HG03558 (cell line): Measurements from ENCODE around the gene SCN1B.
"Not testable (repeated sequence)": the region's sequence is repeated elsewhere in the genome, so short reads cannot be mapped to it uniquely, and the experiment has no call there.

Experiments used
- ATAC-seq: cut with Tn5 transposase; IDR thresholded peaks from one replicate; pipeline ENCODE4 v1.9.1; 2021; ENCODE audit warnings: moderate number of reproducible peaks; ENCODE audit not compliant: unreplicated experiment; ENCODE audit errors: extremely low read depth

SCN1B gene

GRCh38 chr19:35015270-35015953 lies 14.9 kb upstream of the SCN1B start:
- ATAC-seq = no peak

- ATAC-seq = no peak
Observed at GRCh38 chr19:35015954-35016351, 14.3 kb upstream of the SCN1B start.

- ATAC-seq = no peak
Observed at GRCh38 chr19:35017507-35017906, 12.8 kb upstream of the SCN1B start.

DNA sequence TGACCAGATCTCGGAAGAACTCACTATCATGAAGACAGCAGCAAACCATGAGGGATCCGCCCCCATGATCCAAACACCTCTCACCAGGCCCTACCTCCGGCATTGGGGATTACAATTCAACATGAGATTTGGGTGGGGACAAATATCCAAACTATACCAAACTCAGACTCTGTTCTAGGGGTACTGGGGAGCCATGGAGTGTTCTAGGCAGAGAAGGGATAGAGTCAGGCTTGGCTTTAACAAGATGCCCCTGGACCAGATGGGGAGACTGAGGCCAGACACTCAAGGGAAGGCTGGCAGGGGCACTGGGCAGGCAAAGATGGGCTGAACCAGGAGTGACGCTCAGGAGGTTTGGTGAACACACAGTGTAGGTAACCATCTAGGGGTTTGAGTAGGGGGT lies 11.9 kb upstream of the SCN1B start:
- ATAC-seq = no peak

GRCh38 chr19:35019144-35019543 lies 11.1 kb upstream of the SCN1B start:
- no peak for ATAC-seq

DNA sequence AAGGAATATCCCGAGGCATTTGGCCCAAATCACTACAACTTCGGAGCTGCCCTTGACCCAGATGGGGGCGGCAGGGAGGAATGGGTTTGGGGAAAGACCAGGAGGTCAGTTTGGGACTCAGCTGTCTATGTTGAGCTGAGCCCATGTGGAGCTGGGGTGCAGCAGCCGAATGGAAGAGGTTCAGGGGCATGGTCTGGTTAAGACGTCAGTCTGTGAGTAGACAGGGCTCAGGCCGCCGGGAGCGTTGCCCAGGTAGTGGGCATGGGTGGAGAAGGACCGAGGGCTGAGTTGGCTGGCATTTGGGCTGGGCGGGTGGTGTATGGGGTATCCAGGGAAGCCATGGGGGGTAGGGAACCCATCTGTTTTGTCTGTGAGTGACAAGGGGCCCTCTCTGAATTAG lies 9.3 kb upstream of the SCN1B start:
- no peak for ATAC-seq

DNA sequence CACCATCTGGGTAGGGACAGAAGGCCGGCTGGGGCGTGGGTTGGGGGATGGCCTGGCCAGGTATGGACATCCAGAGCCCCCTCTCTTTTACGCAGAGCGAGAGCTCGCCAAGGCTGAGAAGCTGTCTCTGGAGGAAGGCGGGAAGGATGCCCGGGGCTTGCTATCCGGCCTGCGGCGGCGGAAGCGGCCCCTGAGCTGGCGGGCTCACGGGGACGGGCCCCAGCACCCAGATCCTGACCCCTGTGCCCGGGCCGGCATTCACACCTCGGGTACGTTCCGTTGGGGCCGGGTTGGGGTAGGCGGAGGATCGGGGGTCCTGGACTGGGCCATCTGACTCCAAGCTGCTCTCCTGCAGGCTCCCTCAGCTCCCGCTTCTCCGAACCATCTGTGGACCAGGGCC lies 8.7 kb upstream of the SCN1B start:
- no peak for ATAC-seq

DNA sequence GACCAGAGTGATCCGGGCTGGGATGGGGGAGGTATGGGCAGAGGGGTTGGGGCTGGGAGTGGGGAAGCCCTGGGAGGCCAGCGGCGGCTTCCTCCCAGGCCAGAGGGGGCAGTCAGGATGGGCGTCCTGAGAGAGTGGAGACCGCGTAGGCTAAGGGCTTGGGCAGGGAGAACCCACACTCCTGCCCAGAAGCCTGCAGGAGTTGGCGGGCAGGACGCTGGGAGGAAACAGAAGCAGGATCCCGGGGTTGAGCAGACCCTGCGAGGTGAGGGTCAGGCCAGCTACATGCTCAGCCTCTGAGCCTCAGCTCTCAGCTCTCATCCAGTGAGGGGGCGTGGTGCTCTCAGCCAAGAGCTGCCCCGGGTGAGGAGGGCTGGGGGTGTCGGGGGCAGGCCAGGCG lies 7.8 kb upstream of the SCN1B start:
- no peak for ATAC-seq

DNA sequence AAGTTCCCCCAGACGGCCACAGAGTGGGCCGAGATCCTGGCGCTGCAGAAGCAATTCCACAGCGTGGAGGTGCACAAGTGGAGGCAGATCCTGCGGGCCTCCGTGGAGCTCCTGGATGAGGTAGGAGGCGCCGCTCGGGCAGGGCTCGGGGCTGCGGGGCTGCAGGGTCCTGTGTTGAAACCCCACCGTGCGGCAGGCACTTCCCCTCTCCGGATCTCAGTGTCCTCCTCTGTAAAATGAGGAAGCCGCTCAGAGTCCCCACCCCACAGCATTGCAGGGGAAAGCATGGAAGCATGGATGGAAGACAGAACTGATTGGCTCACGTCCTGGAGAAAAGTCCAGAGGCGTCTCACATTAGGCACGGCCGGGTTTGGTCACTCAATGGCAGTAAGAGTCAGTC lies 6.8 kb upstream of the SCN1B start:
- ATAC-seq = no peak

DNA sequence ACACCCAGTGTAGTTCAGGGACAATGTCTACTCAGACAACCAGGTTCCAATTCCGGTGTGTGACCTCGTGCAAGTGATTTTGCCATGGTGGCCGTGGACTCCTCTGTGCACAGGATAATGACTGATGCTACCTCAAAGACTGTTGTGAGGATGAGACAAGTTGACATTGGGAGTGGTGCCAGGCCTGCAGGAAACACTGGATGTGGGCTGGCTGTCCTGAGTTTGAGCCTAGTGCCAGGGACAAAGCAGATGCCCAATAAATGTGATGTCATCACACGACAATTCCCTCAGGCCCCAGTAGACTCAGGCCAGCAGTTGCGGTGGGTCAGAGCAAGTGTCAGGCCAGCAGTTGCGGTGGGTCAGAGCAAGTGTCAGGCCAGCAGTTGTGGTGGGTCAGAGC lies 6.2 kb upstream of the SCN1B start:
- no peak for ATAC-seq

GRCh38 chr19:35025969-35026368 lies 4.3 kb upstream of the SCN1B start:
- no peak for ATAC-seq

- no peak for ATAC-seq
Observed at GRCh38 chr19:35026418-35026817, 3.9 kb upstream of the SCN1B start.

DNA sequence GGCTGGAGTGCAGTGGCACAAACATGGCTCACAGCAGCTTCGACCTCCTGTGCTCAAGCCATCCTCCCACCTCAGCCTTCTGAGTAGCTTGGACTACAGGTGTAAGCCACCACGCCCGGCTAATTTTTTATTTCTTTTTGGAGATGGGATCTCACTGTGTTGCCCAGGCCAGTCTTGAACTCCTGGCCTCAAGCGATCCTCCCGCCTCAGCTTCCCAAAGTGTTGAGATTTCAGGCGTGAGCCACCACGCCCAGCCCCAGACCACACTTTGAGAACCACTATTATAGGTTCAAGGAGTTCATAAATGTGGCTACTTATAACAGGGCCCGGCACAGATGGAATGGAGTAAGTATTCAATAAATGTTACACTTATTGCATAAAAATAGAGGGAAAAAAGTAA lies 3.3 kb upstream of the SCN1B start:
- ATAC-seq = no peak

DNA sequence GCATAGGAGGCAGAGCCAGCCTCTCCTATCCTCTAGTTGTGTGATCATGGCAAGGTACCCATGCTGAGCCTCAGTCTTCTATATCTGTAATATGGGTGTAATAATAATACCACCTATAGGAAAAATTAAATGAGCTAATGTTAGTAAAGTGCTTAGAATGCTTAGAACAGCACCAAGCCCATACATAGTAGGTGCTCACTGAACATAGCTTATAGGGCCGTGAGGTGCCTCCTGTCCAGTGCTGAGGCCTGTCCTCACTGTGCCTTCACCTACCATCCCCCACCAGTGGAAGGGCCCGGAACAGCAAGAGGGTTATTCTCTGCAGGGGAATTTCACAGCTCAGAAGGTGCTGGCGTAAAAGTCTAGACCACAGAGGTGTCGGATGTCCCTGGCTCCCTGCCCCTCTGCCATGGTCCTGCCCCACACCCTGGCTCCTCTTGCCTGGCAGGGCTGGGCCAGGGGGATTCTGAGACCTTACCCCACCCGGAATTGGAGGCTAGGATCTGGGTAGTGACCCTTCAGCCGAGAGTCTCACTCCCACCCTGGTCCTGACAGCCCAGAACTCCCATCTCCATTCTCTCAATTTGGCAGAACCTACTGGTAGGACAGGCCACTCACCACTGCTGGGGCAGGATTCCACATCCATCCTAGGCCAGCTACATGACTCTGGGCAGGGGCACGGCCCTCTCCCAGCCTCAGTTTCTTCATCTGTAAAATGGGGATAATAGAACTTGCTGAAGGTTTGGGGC lies 2.2 kb upstream of the SCN1B start:
- no peak for ATAC-seq

DNA sequence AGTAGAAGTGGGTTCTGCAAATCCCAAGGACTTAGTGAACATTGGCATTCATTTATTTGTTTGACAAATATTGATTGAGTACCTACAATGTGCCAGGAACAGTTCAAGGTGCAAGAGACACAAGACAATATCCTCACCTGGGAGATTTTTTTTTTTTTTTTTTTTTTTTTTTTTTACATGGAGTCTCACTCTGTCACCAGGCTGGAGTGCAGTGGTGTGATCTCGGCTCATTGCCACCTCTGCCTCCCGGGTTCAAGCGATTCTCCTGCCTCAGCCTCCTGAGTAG lies 1.7 kb upstream of the SCN1B start:
- ATAC-seq = not testable (repeated sequence)

DNA sequence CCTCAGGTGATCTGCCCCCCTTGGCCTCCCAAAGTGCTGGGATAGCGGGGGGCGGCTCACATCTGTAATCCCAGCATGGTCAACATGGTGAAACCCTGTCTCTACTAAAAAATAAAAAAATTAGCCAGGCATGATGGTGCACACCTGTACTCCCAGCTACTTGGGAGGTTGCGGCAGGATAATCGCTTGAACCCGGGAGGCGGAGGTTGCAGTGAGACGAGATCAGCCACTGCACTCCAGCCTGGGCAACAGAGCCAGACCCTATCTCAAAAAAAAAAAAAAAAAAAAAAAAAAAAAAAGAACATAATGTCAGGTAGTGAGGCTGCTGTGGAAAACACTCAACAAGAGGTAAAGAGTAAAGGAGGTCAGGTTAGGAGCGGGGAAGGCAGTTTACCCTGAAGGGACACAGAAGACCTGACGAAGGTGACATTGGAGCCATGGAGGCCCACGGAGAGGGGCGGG lies 964 bp upstream of the SCN1B start:
- not testable (repeated sequence) for ATAC-seq

DNA sequence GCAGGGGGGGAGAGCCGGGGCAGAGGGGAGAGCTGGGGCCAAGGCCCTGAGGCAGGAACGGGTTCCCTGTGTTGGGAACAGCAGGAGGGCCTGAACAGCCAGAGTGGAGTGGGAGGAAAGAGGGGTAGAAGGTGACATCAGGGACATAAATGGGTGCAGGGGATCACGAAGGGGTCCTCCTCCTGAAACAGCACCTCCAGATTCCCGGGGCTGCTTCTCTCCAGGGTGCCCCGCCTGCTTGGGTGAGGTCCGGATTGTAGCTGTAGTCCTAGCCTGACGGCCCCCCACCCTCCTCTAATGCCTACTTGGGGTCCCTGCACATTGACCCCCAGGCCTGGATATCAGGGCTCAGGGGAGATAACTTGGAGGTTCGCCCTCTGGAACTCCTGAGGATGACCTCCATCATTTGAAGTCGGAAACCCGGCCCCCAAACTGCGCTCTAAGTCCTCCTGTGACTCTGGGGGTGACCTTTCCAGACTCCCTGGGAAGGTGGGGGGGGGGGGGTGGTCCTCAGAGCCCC lies 473 bp upstream of the SCN1B start:
- no peak for ATAC-seq

- no peak for ATAC-seq
Observed at GRCh38 chr19:35031072-35031881, 1.0 kb downstream of the SCN1B start.

DNA sequence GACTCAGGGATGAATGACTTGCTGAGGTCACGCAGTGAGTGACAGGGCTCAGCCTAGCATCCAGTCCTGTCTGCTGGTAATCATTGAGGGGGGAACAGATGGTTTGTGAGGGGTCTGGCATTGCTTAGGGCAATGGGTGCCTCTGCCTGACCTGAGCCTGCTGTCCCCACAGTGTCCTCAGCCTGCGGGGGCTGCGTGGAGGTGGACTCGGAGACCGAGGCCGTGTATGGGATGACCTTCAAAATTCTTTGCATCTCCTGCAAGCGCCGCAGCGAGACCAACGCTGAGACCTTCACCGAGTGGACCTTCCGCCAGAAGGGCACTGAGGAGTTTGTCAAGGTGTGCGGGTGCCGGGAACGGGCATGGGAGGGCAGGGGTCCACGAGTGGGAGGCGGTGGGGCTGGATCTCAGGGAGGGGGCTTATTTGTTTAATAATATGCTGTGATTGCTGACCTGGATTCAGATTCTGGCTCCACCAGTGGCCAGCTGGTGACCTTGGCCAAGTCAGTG lies 2.1 kb downstream of the SCN1B start:
- no peak for ATAC-seq

DNA sequence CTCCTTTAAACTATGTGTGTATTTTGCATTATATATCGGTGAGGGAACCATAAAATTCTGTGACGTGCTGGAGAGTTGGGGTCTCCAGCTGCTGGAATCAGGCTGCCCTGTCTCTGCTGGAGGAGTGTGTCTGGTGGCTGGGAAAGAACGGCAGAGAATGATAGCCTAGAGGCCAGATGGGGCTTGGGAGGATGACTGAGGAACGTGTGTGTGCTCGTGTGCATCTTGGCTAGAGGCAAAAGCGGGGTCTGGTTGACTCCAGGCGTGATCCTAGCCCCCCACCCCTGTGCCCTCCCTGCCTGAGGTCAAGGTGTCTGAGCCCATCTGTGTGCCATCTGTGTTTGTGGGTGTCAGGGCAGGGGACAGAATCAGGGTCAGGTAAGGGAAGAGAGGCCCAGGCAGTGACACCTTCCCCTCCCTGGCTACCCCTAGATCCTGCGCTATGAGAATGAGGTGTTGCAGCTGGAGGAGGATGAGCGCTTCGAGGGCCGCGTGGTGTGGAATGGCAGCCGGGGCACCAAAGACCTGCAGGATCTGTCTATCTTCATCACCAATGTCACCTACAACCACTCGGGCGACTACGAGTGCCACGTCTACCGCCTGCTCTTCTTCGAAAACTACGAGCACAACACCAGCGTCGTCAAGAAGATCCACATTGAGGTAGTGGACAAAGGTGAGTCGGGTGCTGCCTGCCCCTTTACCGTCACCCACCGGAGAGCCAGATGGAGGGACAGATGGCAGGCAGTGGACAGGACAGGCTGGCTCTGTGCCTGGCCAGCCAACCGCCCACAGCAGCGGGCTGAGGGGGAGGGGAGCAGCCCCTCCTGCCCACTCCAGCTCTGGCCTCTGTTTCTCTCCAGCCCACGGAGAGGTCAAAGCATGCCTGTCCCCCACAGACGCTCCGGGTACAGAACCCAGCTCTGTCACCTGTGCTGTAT lies 3.1 kb downstream of the SCN1B start:
- no peak for ATAC-seq
